Effector memory CD4-positive, alpha-beta T cell (primary cell): ENCODE data around the gene FAM184A.

Experiments
- DNase-seq, 3 donors: peaks; one replicate each; pipeline ENCODE4 v3.0.0-alpha.2; 2020
- H3K27ac ChIP-seq: 2 replicates; pipeline ENCODE4 v1.7.0; 2013; ENCODE audit warnings: mild to moderate bottlenecking, low read length, moderate library complexity; ENCODE audit not compliant: insufficient read depth, poor library complexity, severe bottlenecking
- H3K27me3 ChIP-seq: replicated peaks from 2 replicates; pipeline ENCODE4 v1.7.0; 2013; ENCODE audit warnings: mild to moderate bottlenecking, low read length; ENCODE audit not compliant: insufficient read depth, control insufficient read depth, poor library complexity, severe bottlenecking
- H3K36me3 ChIP-seq: 2 replicates; pipeline ENCODE4 v1.7.0; 2013; ENCODE audit warnings: mild to moderate bottlenecking, low read length, moderate library complexity; ENCODE audit not compliant: control insufficient read depth, insufficient read depth
- H3K4me1 ChIP-seq: 2 replicates; pipeline ENCODE4 v1.7.0; 2013; ENCODE audit warnings: low read length, mild to moderate bottlenecking; ENCODE audit not compliant: control insufficient read depth, insufficient read depth, poor library complexity, severe bottlenecking
- H3K4me3 ChIP-seq: 2 replicates; pipeline ENCODE4 v1.7.0; 2013; ENCODE audit warnings: low read length, low read depth, mild to moderate bottlenecking; ENCODE audit not compliant: insufficient read depth, poor library complexity, severe bottlenecking
- H3K9me3 ChIP-seq: 2 replicates; pipeline ENCODE4 v1.7.0; 2013; ENCODE audit warnings: mild to moderate bottlenecking, low read length, moderate library complexity; ENCODE audit not compliant: control insufficient read depth

FAM184A gene

DNA sequence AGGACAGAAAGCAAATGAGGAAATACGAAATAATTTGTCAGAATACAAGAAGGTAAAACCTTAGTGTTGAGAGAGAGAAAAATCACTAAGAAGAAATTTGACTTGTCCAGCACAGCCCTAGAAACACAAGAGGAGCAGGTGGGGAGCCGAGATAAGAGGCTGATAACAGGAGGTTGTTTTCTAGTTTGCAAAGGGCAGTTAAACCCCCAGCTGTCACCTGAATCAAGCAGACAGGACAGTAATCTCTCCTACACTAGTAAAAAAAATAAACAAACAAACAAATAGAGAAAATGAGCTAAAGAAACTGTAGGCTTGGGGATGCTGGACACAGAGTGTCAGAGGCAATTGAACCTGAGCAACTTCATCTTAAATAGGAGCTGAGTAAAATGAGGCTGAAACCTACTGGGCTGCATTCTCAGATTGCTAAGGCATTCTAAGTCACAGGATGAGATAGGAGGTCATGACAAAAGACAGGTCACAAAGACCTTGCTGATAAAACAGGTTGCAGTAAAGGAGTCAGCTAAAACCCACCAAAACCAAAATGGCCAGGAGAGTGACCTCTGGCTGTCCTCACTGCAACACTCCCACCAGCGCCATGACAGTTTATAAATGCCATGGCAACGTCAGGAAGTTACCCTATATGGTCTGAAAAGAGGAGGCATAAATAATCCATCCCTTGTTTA, 40.4 kb downstream of the FAM184A start:
- Histone ChIP-seq H3K27ac (no peak overlapping the region), H3K27me3 (no peaks in the 10 kb centered on the region), H3K4me1 (no peaks in the 10 kb centered on the region), H3K36me3 (no peaks in the 10 kb centered on the region), H3K4me3 (no peak overlapping the region), H3K9me3 (no peaks in the 10 kb centered on the region)
- DNase-seq, result no peak

DNA sequence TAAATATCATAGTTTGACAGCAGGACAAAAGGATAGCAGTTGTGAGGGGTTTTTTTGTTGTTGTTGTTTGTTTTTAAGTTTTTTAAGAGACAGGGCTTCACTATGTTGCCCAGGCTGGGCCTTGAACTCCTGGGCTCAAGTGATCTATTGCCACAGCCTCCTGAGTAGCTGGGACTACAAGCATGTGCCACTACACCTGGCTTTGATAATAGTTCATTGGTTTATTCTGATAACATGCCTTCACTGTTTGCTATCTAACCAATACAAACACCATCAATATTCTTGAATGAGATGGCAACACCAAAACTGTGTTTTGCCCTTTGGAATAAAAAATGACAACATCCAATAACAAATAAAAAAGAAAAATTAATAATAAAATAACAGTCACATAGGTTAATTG, 41.2 kb downstream of the FAM184A start:
- H3K4me1 ChIP-seq, result no peaks in the 10 kb centered on the region
- H3K27me3 ChIP-seq, result no peaks in the 10 kb centered on the region
- no peak overlapping the region for H3K27ac ChIP-seq
- no peak overlapping the region for H3K4me3 ChIP-seq
- no peaks in the 10 kb centered on the region for H3K9me3 ChIP-seq
- DNase-seq, result no peak
- H3K36me3 ChIP-seq, result no peaks in the 10 kb centered on the region

GRCh38 chr6:119036081-119036480, 42.4 kb downstream of the FAM184A start:
- Histone ChIP-seq H3K4me1 (no peaks in the 10 kb centered on the region), H3K27ac (no peak overlapping the region), H3K36me3 (no peaks in the 10 kb centered on the region), H3K9me3 (no peaks in the 10 kb centered on the region), H3K4me3 (no peak overlapping the region), H3K27me3 (no peaks in the 10 kb centered on the region)
- no peak for DNase-seq

- Histone ChIP-seq H3K27ac (no peak overlapping the region), H3K27me3 (no peaks in the 10 kb centered on the region), H3K9me3 (no peaks in the 10 kb centered on the region), H3K36me3 (no peaks in the 10 kb centered on the region), H3K4me3 (no peak overlapping the region), H3K4me1 (no peaks in the 10 kb centered on the region)
- no peak for DNase-seq
Observed at GRCh38 chr6:119035459-119035858, 43.0 kb downstream of the FAM184A start.

- no peaks in the 10 kb centered on the region for H3K36me3 ChIP-seq
- no peak overlapping the region for H3K27ac ChIP-seq
- H3K4me1 ChIP-seq, result no peaks in the 10 kb centered on the region
- H3K4me3 ChIP-seq, result no peak overlapping the region
- DNase-seq, result no peak
- H3K27me3 ChIP-seq, result no peaks in the 10 kb centered on the region
- no peaks in the 10 kb centered on the region for H3K9me3 ChIP-seq
Observed at GRCh38 chr6:119034827-119035458, 43.5 kb downstream of the FAM184A start.

DNA sequence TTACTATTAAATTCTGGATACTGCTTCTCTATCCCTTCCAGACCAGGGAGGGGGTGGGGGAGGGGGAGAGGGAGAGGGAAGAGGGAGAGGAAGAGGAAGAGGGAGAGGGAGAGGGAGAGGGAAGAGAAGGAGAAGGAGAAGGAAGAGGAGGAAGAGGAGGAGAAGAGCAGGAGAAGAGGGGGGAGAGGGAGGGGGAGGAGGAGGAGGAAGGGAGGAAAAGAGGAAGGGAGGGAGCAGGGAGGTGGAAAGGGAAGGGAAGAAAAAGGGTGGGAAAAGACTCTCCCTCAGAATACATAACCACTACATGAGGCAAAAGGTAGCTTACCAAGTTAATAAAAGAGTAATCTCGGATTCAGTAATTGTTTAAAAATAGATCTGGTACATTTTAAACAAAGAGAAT, 46.0 kb downstream of the FAM184A start:
- H3K27ac ChIP-seq, result no peak overlapping the region
- H3K4me3 ChIP-seq, result no peak overlapping the region
- DNase-seq, result no peak
- no peaks in the 10 kb centered on the region for H3K9me3 ChIP-seq
- no peaks in the 10 kb centered on the region for H3K36me3 ChIP-seq
- no peaks in the 10 kb centered on the region for H3K4me1 ChIP-seq
- no peaks in the 10 kb centered on the region for H3K27me3 ChIP-seq

DNA sequence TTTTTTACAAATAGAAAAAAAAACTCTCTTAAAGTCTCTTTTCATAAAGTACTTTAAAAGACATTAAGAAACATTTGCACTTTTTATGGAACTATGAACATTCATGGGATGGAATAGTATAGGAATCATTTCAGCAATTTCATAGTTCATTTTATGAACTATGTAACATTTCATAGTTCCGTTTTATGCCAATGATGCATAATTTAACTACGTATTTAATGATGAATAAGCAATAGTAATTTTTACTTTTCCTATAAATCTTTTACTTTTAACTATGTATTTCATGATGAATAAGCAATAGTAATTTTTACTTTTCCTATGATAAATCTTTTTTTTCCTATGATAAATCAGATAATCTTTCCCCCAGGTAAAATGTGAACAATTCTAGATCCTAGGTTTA, 47.7 kb downstream of the FAM184A start:
- Histone ChIP-seq H3K4me1 (no peaks in the 10 kb centered on the region), H3K27me3 (no peaks in the 10 kb centered on the region), H3K36me3 (no peaks in the 10 kb centered on the region), H3K4me3 (no peak overlapping the region), H3K9me3 (no peaks in the 10 kb centered on the region), H3K27ac (no peak overlapping the region)
- DNase-seq, result no peak

DNA sequence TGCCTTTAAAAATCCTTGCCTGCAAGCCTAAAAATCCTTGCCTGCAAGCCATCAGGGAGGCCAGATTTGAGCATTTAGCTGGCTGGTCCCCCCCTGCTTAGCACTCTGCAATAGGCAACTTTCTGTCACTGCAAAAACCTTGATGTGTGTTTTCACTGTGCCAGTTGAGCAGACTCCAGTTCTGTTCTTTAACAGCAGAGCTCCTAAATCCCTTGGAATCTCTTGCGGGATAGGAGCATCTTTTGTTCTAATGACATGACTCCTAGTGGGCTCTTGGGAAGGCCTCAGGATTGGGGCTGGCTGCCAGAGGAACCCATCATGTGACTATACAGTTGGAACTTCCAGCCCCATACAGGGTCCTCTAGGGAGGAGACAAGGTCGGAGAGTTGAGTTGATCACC, 50.4 kb downstream of the FAM184A start:
- Histone ChIP-seq H3K27me3 (no peaks in the 10 kb centered on the region), H3K36me3 (no peaks in the 10 kb centered on the region), H3K4me3 (no peak overlapping the region), H3K9me3 (no peaks in the 10 kb centered on the region), H3K27ac (no peak overlapping the region), H3K4me1 (no peaks in the 10 kb centered on the region)
- no peak for DNase-seq

DNA sequence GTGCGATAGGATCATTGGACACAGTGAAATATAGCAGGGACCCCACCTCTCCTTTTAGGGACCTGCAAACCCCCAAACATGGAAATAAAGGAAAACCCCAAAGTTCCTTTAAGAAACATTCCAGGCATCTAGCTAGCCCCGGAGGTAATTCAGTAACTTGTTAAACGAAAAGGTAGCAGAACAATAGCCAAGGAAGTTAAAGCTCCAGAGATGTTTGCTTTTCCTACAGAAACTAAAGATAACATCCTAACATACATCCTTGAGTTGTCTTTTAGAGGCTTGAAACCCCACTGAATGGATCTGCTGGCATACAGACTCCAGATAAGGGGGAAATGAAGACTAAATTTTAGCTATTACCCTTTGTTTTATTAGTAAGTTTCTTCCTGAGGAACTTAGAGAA, 51.0 kb downstream of the FAM184A start:
- H3K9me3 ChIP-seq, result no peaks in the 10 kb centered on the region

GRCh38 chr6:119026822-119027221, 51.6 kb downstream of the FAM184A start:
- no peak overlapping the region for H3K4me3 ChIP-seq
- H3K4me1 ChIP-seq, result no peaks in the 10 kb centered on the region
- H3K36me3 ChIP-seq, result no peaks in the 10 kb centered on the region
- no peaks in the 10 kb centered on the region for H3K27me3 ChIP-seq
- DNase-seq, result no peak
- H3K9me3 ChIP-seq, result no peaks in the 10 kb centered on the region
- H3K27ac ChIP-seq, result no peak overlapping the region

More for the DNA sequence above, 51.0 kb downstream of the FAM184A start:
- H3K4me3 ChIP-seq, result no peak overlapping the region
- H3K27me3 ChIP-seq, result no peaks in the 10 kb centered on the region
- H3K4me1 ChIP-seq, result no peaks in the 10 kb centered on the region
- DNase-seq, result no peak
- H3K27ac ChIP-seq, result no peak overlapping the region
- no peaks in the 10 kb centered on the region for H3K36me3 ChIP-seq
